OCI-LY7 (cell line): ENCODE results near the gene DUSP7.
A peak's percentile ranks its signal among the peaks of the same experiment; 100 is the strongest.

ENCODE experiments used
- CTCF ChIP-seq: fragments of 200-600 bp; sonication (generic); conservative IDR thresholded peaks from 2 replicates; pipeline ENCODE4 v1.5.1; 2014; ENCODE audit warnings: mild to moderate bottlenecking, antibody characterized with exemption, low read length, moderate library complexity, mixed read lengths
- EZH2phosphoT487 ChIP-seq: fragments of 200-600 bp; sonication (generic); IDR thresholded peaks from 2 replicates; pipeline ENCODE4 v1.6.1; 2018; ENCODE audit warnings: low read depth, borderline replicate concordance, mild to moderate bottlenecking, mixed run types, antibody characterized with exemption, low read length, moderate library complexity, mixed read lengths

- peak; percentile 60; the same call in 1 of the 2 replicates for TF ChIP-seq CTCF
- no peak for TF ChIP-seq EZH2phosphoT487
Measured at GRCh38 chr3:52055537-52056351, 627 bp downstream of the DUSP7 start.
